PFSK-1 (cell line): ENCODE measurements around the gene SLIT3.

ENCODE experiments used
- FOXP2 ChIP-seq: optimal IDR thresholded peaks from 2 replicates; pipeline ENCODE3; 2011; ENCODE audit warnings: borderline replicate concordance, control low read depth, inconsistent platforms; ENCODE audit not compliant: insufficient read depth; ENCODE audit errors: extremely low read length, extremely low read depth
- POLR2AphosphoS5 ChIP-seq: IDR thresholded peaks from 2 replicates; pipeline ENCODE4 v1.6.1; 2012; ENCODE audit warnings: low read depth, mild to moderate bottlenecking, control low read depth, low read length, moderate library complexity
- REST ChIP-seq, 2 experiments: IDR thresholded peaks; 2 replicates each; pipeline versions ENCODE4 v1.6.1 to v1.8.0; 2011 to 2012; ENCODE audit warnings: low read depth in 2 of 2, low read length in 2 of 2, control low read depth in 1 of 2, inconsistent platforms in 1 of 2, mild to moderate bottlenecking in 1 of 2, moderate library complexity in 1 of 2; ENCODE audit not compliant: insufficient read depth in 1 of 2
- SIN3A ChIP-seq: IDR thresholded peaks from 2 replicates; pipeline ENCODE4 v1.6.1; 2012; ENCODE audit warnings: mild to moderate bottlenecking, low read length, moderate library complexity, borderline replicate concordance; ENCODE audit not compliant: insufficient read depth
- TAF1 ChIP-seq: IDR thresholded peaks from 2 replicates; pipeline ENCODE4 v1.6.1; 2012; ENCODE audit warnings: low read length, control low read depth, borderline replicate concordance; ENCODE audit not compliant: insufficient read depth

- no peak for TF ChIP-seq REST (IDR thresholded peaks at IDR 0.05; ENCODE audit: insufficient read depth in 1 of 2, low read depth in 2 of 2, low read length in 2 of 2)
- no peak for TF ChIP-seq POLR2AphosphoS5
- TF ChIP-seq FOXP2, result no peak
- no peak for TF ChIP-seq TAF1
- TF ChIP-seq SIN3A, result no peak
Measured at GRCh38 chr5:168941901-168942300, 359.0 kb downstream of the SLIT3 start.
